Mammary epithelial cell (primary cell): ENCODE data around the gene FMNL2.

Experiments
- EZH2 ChIP-seq: IDR thresholded peaks from 2 replicates; pipeline ENCODE4 v1.6.1; 2012; ENCODE audit warnings: low read length, inconsistent platforms, borderline replicate concordance
- TF ChIP-seq, protein P1 (sequence below), 2 donors: IDR thresholded peaks in 1 of 2; conservative IDR thresholded peaks in 1 of 2; 2 replicates each; pipeline ENCODE4 v1.5.1; 2011 to 2012; ENCODE audit warnings: inconsistent platforms in 2 of 2, low read length in 2 of 2, mild to moderate bottlenecking in 2 of 2, control low read depth in 1 of 2, low read depth in 1 of 2; ENCODE audit not compliant: insufficient read depth in 1 of 2; ENCODE audit errors: extremely low read depth in 1 of 2

DNA sequence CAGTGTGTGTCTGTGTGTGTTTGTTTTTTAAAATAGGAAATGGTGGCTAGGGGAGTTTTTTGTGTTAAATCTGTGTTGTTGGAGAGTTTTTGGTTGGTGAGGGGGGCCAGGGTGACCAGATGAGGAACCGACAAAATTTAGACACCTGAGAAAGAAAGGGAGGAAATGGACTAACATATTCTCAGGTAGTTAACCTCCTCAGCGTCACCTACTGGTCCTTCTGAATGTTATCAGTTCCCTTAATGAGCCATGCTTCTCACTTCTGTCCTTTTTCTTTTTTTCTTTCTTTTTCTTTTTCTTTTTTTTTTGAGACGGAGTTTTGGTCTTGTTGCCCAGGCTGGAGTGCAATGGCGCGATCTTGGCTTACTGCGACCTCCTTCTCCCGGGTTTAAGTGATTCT lies 107.0 kb downstream of the FMNL2 start:
- TF ChIP-seq, protein P1, sequence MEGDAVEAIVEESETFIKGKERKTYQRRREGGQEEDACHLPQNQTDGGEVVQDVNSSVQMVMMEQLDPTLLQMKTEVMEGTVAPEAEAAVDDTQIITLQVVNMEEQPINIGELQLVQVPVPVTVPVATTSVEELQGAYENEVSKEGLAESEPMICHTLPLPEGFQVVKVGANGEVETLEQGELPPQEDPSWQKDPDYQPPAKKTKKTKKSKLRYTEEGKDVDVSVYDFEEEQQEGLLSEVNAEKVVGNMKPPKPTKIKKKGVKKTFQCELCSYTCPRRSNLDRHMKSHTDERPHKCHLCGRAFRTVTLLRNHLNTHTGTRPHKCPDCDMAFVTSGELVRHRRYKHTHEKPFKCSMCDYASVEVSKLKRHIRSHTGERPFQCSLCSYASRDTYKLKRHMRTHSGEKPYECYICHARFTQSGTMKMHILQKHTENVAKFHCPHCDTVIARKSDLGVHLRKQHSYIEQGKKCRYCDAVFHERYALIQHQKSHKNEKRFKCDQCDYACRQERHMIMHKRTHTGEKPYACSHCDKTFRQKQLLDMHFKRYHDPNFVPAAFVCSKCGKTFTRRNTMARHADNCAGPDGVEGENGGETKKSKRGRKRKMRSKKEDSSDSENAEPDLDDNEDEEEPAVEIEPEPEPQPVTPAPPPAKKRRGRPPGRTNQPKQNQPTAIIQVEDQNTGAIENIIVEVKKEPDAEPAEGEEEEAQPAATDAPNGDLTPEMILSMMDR (conservative IDR thresholded peaks at IDR 0.05 in 1 of 2, IDR thresholded peaks at IDR 0.05 in 1 of 2; ENCODE audit: extremely low read depth in 1 of 2, insufficient read depth in 1 of 2, low read depth in 1 of 2, low read length in 2 of 2), result no peak
- no peak for TF ChIP-seq EZH2
